Stimulated activated CD8-positive, alpha-beta memory T cell treated with anti-CD3 and anti-CD28 coated beads, Interleukin-7, amount 100 ng/mL, for 24 hours (primary cell): ENCODE data around the gene IQGAP3.

Source experiments
- DNase-seq: peaks from one replicate; pipeline ENCODE4 v3.0.0-alpha.2; 2020; ENCODE audit warnings: low read depth

Gene IQGAP3

GRCh38 chr1:156538711-156539440 is 33.5 kb downstream of the IQGAP3 start:
- DNase-seq, result no peak

DNA sequence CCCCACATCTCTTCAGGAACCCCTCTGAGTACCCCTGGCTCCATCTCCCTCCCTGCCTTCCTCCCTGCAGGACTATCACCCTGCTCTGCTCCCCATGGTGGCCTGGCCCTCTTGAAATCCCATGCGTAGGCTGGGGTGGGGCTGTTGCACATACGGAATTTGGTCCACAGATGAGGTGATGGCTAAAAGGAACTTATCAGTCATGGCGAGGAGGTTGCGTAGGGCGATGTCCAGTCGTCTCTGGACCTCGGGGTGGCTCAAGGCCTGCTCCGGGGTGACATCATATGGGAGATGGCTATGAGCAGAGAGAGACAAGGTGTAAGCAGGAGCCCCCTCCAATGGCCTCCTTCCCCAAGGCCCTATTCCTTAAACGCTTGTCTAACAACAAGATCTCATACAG is 35.3 kb downstream of the IQGAP3 start:
- DNase-seq, result no peak

DNA sequence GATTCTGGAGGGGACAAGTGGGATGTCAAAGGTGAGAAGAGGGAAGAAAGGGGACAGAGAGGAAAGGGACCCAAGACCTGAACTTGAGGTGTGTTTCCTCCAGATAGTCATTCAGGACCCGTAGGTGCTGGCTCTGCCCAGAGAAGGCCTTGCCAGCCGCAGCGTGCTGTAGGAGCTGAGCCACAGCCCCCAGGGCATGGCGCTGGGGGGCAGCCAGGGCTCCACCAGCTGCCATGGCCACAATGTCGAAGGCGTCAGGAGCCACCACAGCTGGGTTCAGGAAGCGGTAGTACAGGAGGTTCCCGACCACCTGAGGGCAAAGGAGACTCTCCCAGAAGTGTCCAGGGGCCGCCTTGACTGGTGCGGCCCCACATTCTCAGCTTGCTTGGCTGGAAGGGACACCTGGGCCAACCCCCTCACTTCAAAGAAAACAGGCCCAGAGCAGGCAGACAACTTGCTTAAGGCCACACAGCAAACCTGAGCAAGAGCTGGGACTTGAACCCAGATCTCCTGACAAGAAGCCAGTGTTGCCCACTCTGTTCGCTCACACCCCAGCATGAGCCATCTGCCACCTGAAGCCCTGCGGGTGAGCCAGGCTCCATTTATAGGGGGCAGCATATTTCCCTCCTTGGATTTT is 37.8 kb downstream of the IQGAP3 start:
- DNase-seq, result no peak

- DNase-seq, result no peak
Observed at GRCh38 chr1:156533568-156534220, 38.7 kb downstream of the IQGAP3 start.

DNA sequence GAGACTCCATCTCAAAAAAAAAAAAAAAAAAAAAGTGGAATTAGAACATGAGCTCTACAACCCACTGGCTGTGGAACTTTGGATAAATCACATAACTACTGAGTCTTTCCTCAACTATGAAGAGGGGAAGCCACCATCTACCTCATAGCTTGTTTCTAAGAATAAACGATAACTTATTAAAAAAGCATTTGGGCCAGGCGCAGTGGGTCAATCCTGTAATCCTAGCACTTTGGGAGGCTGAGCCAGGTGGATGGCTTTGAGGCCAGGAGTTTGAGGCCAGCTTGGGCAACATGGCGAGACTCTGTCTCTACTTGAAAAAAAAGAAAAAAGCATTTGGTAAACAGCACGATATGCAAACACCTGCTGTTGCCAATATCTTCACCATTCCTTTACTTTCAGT is 40.0 kb downstream of the IQGAP3 start:
- DNase-seq, result no peak

GRCh38 chr1:156530006-156530405 is 42.4 kb downstream of the IQGAP3 start:
- no peak for DNase-seq

- no peak for DNase-seq
Observed at GRCh38 chr1:156528875-156529425, 43.4 kb downstream of the IQGAP3 start.

- DNase-seq, result no peak
Observed at GRCh38 chr1:156528231-156528630, 44.1 kb downstream of the IQGAP3 start.

- no peak for DNase-seq
Observed at GRCh38 chr1:156527584-156527983, 44.8 kb downstream of the IQGAP3 start.

- no peak for DNase-seq
Observed at GRCh38 chr1:156525856-156526489, 46.4 kb downstream of the IQGAP3 start.

- no peak for DNase-seq
Observed at GRCh38 chr1:156525071-156525501, 47.3 kb downstream of the IQGAP3 start.

- no peak for DNase-seq
Observed at GRCh38 chr1:156524481-156524869, 47.9 kb downstream of the IQGAP3 start.

DNA sequence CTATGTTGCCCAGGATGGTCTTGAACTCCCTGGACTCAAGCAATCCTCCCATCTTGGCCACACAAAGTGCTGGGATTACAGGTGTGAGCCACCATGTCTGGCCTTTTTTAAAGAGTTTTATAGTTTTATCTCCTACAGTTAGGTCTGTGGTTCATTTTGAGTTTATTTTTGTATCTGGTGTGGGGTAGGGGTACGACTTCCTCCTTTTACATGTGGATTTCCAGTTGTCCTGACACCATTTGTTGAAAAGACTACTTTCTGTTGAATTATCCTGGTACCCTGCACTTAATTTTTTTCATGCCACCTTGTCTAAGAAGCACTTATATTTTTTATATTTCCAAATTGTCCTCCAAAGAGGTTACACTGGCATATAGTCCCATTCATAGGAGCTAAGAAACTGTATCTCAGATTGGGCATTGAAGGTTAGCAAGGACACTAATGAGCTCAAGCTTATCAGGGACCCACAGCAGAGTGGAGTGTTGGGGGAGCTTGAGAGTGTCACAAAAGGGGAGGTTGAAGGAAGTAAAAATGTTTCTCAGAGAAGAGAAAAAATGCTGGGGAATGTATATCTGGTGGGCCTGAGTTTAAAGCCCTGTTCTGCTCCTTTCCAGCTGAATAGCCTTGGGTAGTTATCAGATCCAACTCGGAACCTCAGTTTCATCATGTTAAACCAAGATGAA is 48.4 kb downstream of the IQGAP3 start:
- DNase-seq, result no peak

DNA sequence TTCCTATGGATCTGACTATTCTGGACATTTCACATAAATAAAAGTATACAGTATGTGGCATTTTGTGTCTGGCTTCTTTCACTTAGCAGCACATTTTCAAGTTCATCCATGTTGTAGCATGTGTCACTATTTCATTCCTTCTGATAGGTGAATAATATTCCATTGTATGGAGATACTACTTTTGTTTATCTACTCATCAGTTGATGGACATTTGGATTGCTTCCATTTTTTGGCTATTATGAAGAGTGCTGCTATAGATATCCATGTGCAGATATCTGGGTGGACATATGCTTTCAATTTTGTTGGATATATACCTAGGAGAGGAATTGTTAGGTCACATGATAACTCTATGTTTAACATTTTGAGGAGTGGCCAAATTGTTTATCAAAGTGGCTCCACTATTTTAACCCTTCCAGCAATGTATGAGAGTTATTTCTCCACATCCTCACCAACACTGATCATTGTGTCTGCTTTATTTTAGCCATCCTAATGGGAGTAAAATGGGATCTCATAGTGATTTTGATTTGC is 49.9 kb downstream of the IQGAP3 start:
- no peak for DNase-seq

GRCh38 chr1:156517748-156518147 is 54.6 kb downstream of the IQGAP3 start:
- DNase-seq, result no peak

GRCh38 chr1:156516821-156517220 is 55.5 kb downstream of the IQGAP3 start:
- DNase-seq, result no peak

GRCh38 chr1:156515956-156516355 is 56.4 kb downstream of the IQGAP3 start:
- no peak for DNase-seq

GRCh38 chr1:156513185-156513584 is 59.2 kb downstream of the IQGAP3 start:
- no peak for DNase-seq

- DNase-seq, result no peak
Observed at GRCh38 chr1:156511644-156512043, 60.7 kb downstream of the IQGAP3 start.

GRCh38 chr1:156510709-156511108 is 61.7 kb downstream of the IQGAP3 start:
- no peak for DNase-seq

GRCh38 chr1:156509424-156510034 is 62.8 kb downstream of the IQGAP3 start:
- no peak for DNase-seq

GRCh38 chr1:156508955-156509234 is 63.5 kb downstream of the IQGAP3 start:
- DNase-seq, result no peak
